ENCODE measurements around the gene S1PR1. TPM values are rescaled to one million over a fixed set of nuclear protein-coding genes. Genes with fewer than 3 reads are reported as not detected.

Gene S1PR1
- total RNA-seq, 1 donor from 2014 or later = 4.0 TPM

DNA sequence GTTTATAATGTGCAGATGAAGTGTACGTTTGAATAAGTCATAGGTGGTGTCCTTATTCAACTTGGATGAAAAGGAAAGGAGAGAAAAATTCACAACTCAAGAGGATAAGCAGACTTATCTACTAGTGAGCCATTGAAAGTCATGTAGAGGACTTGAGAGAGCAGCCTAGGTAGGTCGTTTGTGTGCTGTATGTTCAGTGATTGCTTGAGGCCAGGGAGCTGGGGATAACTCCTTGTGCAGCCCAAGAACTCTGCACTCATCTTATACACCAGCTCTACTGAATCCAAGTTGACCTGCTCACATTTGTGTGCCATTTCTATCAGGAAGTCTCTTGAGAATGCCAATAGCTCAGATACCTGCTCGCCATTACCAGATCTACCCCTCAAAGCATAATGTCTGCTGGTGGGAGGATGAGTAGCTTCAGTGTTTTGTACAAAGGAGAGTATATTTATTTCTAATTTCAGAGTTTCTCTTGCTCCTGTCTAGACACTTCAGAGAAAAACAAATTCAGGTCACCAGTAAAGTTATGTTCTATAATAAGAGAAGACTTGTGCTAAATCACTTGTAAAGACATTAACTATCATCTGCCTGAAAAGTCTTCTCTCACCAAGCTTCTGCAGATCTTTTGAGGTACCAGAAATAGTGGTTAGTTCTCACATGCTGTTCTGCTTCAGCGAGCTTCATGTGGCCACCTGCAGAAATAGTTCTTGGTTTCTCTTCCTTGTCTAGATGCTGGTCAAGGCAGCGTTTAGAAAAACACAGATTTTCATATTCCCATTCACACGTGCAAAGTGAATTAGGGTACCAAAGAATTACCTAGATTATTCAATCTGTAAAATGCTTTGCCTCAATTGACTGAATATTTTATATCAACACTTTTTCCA lies 10.8 kb downstream of the S1PR1 start:
- peak; percentile 37 for ATAC-seq

DNA sequence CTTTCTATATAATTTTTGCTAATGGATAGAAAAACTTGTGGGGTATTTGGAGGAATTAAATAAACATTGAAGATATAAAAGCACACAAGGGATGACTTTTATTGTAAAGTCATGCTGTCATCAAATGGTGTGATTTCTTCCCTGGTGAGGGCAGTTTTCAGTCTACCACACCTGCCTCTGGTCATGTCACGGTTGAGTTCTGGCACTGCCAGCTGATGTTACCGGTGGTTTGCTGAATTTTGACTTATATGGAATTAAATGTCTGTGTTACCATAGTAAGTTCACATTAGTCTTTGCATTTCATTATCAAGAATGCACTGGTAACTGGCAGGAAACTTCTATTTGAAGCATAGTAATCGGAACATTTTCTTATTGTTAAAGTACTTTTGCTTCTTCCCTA lies 13.4 kb downstream of the S1PR1 start:
- no peak for ATAC-seq

DNA sequence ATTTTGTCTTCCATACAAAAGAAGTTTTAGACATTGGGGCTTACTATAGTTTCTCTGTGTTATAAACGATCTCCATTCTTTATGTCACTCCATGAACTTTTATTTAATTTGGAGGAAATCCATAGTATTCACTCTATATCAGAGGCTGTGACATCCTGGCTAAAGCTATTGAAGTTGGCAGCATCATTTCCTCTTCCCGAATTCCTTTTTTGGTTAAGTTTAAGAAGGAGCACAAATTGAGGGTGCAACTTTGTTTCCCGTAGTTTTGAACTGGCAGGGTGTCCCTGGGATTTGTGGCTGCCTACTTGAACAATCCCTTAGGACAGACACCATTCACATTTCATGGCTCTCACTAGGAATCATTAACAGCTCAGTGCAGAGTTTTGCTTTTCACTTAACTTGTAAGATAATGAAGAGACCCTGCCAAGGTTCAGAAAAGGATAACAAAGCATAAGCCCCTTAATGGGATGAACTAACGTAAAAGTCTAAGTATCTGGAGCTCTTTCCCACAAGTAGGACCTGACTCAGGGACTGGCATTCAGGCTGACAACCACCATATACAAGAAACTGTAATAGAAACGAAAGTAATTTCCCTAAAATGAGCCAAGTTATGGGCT lies 13.9 kb downstream of the S1PR1 start:
- ATAC-seq = no peak

DNA sequence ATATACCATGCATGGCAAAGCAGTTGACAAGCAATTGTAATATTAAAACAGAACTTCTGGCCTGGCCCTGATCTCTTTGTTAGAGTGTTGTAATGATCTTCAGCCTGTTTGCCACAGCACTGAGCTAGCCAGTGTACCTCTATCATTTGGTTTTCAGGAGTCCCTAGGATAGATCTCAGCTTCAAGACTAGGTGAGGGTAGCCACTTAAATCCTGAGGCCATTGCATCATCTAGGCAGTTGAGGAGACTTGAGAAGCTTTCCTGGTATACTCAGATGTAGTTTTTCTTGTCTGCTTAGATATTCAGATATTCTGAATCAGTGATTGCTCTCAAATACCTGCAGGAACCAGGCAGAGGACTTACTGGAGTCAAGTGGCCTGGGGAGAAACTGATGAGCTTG lies 14.7 kb downstream of the S1PR1 start:
- ATAC-seq = no peak

DNA sequence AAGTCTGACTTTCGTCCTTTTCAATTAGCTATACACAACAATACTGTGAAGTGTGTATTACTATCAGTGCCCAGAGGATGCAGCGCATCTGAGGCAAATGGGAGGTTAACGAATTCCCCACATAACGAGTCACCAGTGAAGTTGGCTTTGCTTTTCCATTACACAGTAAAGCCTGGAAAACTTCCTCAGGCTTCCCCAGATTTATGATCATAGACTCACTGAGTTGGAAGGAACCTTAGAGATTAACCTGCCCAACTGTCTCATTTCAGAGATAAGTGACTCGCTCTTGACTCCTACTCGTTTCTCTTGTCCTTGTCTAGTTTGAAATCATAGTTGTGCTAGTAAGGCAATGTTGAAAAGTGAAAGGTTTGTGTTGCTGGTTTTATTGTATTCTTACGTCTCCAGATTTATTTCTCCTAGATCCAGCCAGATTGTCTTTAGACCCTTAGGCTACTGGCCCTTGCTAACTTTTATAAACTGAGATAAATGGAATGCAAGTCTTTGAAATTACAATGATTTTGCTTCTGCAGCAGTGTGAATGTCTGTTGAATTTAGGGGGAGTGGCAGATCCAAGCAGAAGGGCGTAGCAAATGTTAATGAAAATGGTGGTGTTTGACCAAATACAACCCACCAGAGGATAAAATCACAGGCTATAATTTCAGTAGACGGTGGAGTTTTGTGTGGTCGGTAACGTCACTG lies 17.3 kb downstream of the S1PR1 start:
- no peak for ATAC-seq

DNA sequence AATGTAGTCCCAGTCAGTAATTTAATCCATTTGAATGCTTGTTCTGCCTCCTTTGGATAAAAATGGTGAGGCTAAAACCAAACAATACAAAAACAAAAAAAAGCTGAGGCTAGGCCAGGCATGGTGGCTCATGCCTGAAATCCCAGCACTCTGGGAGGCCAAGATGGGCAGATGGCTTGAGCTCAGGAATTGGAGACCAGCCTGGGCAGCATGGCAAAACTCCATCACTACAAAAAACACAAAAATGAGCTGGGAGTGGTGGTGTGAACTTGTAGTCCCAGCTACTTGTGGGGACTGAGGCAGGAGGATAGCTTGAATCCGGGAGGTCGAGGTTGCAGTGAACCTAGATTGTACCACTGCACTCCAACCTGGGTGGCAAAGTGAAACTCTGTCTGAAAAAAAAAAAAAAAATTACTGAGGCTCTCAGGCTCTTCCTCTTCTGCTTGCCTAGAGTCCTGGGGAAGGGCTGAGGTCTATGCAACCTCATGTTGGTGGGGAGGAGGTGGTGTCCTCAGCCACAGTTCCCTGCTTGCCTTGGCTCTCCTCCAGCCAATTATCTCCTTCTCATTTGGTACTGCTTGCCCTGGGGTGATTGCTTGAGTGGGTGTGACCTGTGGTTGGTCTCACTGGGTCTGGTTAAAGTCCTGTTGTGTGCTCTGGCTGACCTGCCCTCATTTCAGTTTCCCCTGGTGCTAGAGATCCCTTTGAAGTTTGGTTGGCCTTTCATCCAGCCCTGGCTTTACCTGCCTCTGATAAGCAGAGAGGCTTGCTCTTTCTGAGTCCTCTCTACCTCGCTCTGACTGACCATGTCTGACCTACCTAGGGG lies 20.9 kb downstream of the S1PR1 start:
- peak; percentile 44 for ATAC-seq

DNA sequence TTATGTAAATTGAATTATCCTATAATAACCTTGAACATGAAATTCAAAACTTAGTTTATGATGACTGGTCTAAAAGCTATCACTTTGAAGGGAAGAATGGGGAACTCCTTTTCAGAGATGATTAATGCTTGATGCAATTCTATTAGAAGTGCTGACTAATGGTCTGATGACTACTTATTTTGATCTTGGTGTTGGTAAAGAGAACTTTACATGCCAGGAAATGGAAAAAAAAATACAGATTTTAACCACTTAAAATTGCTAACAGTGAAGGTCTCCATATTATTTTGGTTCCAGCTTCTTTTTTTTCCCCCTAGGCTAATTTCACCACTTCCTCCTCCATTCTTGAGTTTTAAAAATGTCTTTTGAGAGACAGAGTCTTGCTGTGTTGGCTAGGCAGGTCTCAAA lies 22.9 kb downstream of the S1PR1 start:
- peak; percentile 83 for ATAC-seq

DNA sequence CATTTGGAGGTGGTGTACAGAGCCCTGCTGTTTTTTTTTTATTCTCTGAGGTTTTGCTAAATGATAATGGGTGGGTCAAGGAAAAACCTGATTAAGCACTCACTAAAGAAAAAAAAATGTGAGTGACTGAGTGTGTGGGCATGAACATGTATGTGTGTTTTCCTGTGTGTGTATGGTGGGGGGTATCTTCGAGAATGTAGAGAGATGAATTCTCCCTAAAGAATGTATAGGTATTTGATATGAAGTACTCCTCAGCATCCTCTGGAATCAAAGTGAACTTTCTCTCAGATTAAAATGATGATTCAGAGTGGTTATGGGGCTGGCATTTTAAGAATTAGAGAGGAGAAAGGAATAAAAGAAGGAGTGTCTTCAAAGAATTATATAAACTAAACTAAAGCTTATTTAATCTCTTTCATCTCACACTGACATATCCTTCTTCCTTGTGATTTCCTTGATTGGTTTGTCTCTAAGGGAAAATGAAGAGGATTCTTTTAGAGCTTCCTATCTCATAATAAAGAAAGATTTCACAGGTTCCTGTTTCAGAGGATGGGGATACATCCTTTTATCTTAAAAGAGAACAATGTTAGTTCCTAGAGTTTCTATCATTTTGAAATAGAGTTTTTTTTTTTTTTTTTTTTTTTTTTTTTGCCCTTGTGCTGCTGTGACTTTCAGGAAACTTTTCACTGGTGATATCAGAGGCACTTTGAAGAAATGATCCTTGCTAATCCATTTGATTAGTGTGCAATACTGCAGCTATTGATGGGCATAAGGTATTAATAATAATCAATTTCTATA lies 23.9 kb downstream of the S1PR1 start:
- ATAC-seq = peak; percentile 33

DNA sequence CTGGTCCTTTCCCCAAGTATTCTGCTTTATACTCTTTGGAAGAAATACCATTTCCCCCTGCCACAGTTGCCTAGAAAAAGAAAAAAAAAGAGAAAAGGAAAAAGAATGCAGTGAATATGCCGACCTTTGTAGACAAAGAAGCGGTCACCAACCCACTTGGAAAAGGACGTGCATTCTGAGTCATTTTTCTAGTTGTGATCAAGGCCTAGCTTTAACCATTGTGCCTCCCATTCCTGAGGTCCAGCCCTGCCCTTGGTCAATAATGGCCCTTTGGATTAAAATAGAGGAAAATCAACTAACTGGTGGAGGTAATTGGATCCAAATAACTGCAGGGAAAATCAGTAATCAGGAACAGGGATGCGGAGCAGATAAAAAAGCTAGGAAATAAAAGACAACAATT lies 24.8 kb downstream of the S1PR1 start:
- no peak for ATAC-seq

DNA sequence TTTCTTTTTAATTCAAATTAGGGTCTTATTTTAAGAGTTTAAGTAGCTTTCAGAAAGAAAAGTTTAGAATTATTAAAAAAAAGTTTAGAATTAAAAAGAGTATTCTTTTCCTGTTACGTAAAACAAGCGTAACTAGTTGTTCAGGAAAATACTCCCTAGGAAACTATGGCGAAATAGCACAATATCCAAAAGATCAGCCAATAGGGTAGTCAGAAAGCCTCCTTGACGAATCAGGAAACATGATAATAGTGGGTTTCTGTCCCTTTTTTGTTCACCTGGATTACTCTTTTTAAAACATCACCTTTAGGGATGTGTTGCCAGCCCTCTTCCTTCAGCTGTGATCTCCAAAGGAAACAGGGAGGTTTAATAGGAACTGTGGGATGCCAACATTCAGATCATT lies 25.2 kb downstream of the S1PR1 start:
- ATAC-seq = no peak

DNA sequence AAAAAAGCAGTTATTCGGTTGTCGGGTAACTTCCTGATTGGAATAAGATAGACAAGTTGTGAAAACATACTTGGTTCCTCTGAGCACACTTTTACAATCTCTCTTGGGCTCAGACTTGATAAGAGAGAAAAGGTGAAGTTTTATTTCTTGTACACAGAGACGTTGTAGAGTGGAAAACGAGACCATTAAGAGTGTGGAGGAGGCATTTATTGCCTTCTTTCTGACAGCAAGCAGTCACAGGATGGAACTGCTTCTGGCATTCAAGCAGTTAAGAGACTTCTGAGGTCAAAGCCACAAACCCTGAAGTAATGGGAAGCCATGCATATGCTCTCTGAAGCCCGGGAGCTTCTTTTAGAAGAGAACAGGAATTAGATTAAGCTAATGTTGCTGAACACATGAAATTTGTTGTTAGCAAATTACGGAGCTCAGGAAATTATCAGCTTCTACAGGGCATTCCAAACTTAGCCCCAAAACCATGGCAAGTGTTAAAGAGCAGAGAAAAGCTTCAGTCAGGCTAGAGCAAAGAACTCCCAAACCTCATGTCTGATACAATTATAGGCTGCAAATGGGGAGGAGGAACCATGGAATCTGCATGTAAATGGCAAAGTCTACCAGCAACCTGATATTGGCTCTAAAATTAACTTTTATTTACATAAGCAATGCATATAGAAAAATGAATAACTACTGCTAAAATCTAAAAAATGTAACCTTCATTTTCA lies 26.0 kb downstream of the S1PR1 start:
- no peak for ATAC-seq

DNA sequence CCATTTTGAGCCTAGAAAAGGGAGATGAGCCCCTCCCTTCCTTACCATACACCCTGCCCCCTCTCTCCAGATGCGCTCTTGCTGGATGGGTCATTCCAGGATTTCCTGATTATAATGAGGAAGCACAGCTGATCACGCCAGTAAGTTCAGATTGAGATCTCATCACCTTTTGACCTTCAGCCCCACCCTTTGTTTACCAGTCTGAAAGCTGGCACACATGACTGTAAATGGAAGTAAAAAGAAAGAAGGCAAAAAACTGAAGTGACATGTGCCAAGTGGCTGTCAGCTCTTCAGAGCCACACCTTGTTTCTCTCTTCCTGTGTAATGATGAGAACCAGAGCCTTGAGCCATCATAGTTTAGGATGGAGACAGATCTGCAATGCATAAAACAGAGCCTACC lies 27.9 kb downstream of the S1PR1 start:
- ATAC-seq = peak; percentile 65

DNA sequence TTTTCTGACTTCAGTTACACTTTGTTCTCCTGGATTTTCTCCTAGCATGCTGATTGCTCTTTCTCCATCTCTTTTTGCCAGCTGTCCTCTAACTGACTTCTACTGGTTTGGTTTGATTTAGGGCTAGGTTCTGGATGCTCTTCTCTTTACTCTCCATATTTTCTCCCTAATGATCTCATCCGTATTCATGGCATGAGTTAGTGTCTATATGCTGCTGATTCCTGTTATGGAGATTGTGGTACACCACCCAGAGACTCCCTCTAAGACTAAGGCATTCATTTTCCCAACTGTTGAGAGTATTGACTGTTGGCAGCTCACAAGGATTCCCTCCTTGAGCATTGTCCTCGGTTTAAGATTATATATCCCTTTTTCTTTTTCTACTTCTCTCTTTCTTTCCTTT lies 28.9 kb downstream of the S1PR1 start:
- ATAC-seq = no peak

DNA sequence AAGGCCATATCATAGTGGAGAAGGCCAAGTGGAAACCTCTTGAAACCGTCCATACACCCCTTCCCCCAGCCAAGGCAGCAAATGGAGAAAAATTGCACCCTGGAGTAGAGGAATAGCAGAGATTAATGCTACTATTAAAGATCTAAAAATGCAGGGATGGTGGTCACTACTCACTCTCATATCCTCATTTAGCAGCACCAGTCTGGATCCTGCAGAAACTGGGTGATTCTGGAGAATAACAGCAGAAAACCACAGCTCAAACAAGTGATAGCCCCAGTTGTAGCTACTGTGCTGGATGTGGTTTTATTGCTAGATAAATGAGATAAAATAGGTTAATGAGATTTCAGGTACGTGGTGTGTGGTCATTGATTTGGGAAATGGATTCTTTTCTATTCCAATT lies 30.3 kb downstream of the S1PR1 start:
- no peak for ATAC-seq

DNA sequence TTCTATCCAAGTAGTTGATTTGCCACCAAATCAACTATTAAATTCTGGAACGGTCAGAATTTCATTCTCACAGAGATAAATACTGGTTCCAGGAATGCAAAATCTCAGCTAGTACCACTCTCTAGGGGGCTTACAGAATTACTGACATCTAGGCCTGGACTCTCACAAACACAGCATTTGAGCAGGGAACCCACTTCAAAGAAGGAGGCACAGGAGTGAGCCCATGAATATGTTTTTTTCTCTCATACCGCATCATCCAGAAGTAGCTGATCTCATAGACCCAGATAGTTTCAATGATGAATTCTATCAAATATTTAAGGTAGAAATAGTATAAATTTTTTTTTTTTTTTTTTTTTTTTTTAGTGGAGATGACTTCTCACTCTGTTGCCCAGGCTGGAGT lies 32.1 kb downstream of the S1PR1 start:
- no peak for ATAC-seq

DNA sequence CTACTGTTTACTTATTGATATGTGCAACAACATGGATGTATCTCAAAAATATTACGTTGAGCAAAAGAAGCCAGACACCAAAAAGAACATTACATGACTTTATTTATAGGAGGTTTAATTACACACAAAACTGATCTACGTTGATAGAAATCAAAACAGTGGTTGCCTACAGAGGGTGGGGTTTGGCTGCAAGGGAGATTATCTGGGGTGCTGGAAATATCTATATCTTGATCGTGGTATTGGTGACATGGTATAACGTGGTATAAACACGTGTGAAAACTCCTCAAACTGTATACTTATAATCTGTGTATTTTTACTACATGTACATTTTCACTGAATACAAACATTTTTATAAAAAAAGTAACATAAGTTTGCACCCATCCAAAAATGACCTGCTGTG lies 38.9 kb downstream of the S1PR1 start:
- no peak for ATAC-seq

DNA sequence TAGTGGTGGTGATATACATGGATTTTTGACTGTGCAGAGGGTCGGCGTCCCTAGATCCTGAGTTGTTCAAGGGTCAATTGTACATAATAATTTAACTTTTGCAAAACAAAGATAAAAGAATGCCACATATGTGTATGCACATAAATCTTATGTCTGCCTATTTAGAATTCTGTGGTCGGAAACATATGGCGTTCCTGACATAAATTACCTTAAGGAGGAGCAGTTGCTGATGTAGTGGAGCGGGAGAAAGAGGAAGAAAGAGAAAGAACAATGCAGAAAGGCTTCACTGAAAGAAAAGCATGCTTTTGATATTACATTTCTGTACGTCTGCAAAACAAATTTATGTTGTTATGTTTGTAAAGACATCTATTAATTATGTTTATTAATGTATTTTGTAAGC lies 40.0 kb downstream of the S1PR1 start:
- ATAC-seq = no peak

DNA sequence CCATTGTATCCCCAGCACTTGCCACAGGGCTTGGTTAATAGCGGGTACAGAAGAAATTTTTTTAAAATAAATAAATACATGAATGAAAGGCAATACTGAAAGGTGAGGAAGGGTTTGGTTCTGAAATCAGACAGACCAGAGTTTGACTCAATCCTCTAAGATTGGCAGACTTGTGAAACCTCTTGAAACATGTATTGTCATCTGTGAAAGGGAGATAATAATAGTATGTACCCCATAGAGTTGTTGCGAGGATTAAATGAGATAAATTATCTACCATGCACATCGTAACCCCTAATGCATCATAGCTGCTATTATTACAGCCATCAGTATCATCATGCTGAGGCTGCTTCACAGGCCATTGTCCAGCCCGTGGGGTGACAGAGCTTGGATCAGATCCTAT lies 41.4 kb downstream of the S1PR1 start:
- ATAC-seq = no peak

DNA sequence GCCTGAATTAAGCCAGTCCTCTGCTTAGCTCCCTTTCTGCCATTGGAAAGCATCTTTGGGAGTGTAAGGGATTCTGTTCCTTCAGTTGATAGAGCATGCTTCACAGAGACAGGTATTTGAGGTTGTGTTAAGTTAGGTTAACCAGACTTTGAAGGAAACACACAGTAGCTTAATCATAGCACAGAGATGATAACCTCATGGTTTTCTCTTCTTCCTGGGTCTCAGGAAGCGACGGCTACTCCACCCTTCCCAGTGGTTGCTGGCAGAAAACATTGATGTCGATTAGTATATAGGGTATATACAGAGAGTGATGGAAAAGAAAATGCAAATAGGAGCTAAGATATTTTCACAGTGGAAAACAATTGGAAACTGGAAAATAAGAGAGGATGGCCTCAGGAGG lies 42.0 kb downstream of the S1PR1 start:
- no peak for ATAC-seq

DNA sequence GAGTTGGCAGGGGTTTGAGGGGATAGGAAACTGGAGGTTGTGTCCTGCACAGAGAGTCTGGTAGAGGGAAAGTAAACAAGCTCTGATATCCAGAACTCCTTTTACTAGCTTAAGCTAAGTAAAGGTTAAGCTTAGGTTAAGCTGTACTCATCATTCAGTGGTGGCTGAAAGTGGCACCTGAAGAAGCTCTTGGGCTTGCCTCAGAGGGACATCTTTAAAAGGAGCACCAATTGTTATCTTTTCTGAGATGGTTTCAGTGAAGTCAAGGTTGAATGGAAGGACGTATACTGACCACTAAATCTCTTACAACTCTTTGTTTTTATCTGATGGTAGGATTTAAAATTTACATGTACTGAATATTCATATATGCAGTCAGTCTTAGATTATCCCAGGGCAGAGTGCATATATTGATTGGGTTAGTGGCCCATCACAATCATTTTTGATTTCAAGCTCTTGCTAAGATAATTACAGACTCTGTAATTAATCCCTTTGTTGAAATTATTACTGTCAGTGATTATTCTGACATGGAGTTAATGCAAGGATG lies 43.3 kb downstream of the S1PR1 start:
- ATAC-seq = no peak

Measured in esophagus mucosa (tissue), 1 donor.